GM23248 (cell line): ENCODE measurements around the gene ATP5F1E. TPM values are rescaled to one million over a fixed set of nuclear protein-coding genes. Genes with fewer than 3 reads are reported as not detected.

ENCODE experiments used
- DNase-seq: peaks from one replicate; pipeline ENCODE4 v3.0.0-alpha.2; 2015
- H2AFZ ChIP-seq: fragments of 200-600 bp; sonication (generic); 2 replicates; pipeline ENCODE4 v1.6.1; 2016; ENCODE audit warnings: antibody characterized with exemption
- H3F3A ChIP-seq: fragments of 200-600 bp; sonication (generic); 2 replicates; pipeline ENCODE4 v1.6.1; 2016; ENCODE audit warnings: mild to moderate bottlenecking, antibody characterized with exemption, mixed run types; ENCODE audit not compliant: insufficient read depth
- H3K27ac ChIP-seq: fragments of 200-600 bp; sonication (generic); 2 replicates; pipeline ENCODE4 v1.5.1; 2016; ENCODE audit warnings: mild to moderate bottlenecking
- H3K27me3 ChIP-seq: fragments of 200-600 bp; sonication (generic); replicated peaks from 2 replicates; pipeline ENCODE4 v1.6.1; 2016; ENCODE audit warnings: mild to moderate bottlenecking; ENCODE audit not compliant: insufficient read depth
- H3K36me3 ChIP-seq: fragments of 200-600 bp; sonication (generic); 2 replicates; pipeline ENCODE4 v1.6.1; 2016; ENCODE audit warnings: low read depth, mild to moderate bottlenecking
- H3K4me1 ChIP-seq: fragments of 200-600 bp; sonication (generic); 2 replicates; pipeline ENCODE4 v1.6.1; 2016; ENCODE audit warnings: mild to moderate bottlenecking; ENCODE audit not compliant: insufficient read depth
- H3K4me2 ChIP-seq: fragments of 200-600 bp; sonication (generic); one replicate; pipeline ENCODE4 v1.6.1; 2016; ENCODE audit warnings: mild to moderate bottlenecking; ENCODE audit not compliant: unreplicated experiment
- H3K4me3 ChIP-seq: fragments of 200-600 bp; sonication (generic); 2 replicates; pipeline ENCODE4 v1.5.1; 2016; ENCODE audit warnings: mild to moderate bottlenecking
- H3K79me2 ChIP-seq: fragments of 200-600 bp; sonication (generic); 2 replicates; pipeline ENCODE4 v1.6.1; 2016; ENCODE audit warnings: mild to moderate bottlenecking; ENCODE audit not compliant: insufficient read depth
- H3K9ac ChIP-seq: fragments of 200-600 bp; sonication (generic); 2 replicates; pipeline ENCODE4 v1.6.1; 2016; ENCODE audit warnings: mild to moderate bottlenecking
- H3K9me2 ChIP-seq: fragments of 200-600 bp; sonication (generic); 2 replicates; pipeline ENCODE4 v1.6.1; 2016; ENCODE audit warnings: mixed run types, mild to moderate bottlenecking, moderate library complexity; ENCODE audit not compliant: insufficient read depth
- H3K9me3 ChIP-seq: fragments of 200-600 bp; sonication (generic); one replicate; pipeline ENCODE4 v1.6.1; 2017; ENCODE audit warnings: low read depth
- H4K20me1 ChIP-seq: fragments of 200-600 bp; sonication (generic); 2 replicates; pipeline ENCODE4 v1.6.0; 2016; ENCODE audit not compliant: insufficient read depth
- EZH2 ChIP-seq: fragments of 200-600 bp; sonication (generic); IDR thresholded peaks from 2 replicates; pipeline ENCODE4 v1.6.1; 2018; ENCODE audit warnings: antibody characterized with exemption, mild to moderate bottlenecking; ENCODE audit not compliant: insufficient read depth, poor library complexity, severe bottlenecking
- EZH2phosphoT487 ChIP-seq: fragments of 200-600 bp; sonication (generic); IDR thresholded peaks from 2 replicates; pipeline ENCODE4 v1.6.1; 2018; ENCODE audit warnings: antibody characterized with exemption, moderate library complexity, mild to moderate bottlenecking, low read depth; ENCODE audit not compliant: insufficient read depth
- WGBS, 2 experiments: methylation state at CpG; one replicate each; pipeline ENCODE4 v1.1.6; 2015 to 2017; ENCODE audit warnings: low lambda C conversion rate in 2 of 2, low coverage in 1 of 2; ENCODE audit errors: missing lambda C conversion rate in 2 of 2; 5-methylcytosine and 5-hydroxymethylcytosine counted together
- in situ Hi-C: fragments of 300-500 bp; cut with MboI; formaldehyde crosslinking; loops from 2 replicates; pipeline ENCODE4 v1.15.0; 2020
- polyA plus RNA-seq: library from polyadenylated mRNA; unstranded; fragments of >200 nt; fragmentation: Nextera tagmentation; extraction: Ambion mirVana; gene quantifications from 2 replicates; pipeline ENCODE4 v1.2.1, GENCODE V29; 2016
- total RNA-seq: library from RNA; depleted of rRNA; stranded (reverse); fragments of >200 nt; shearing (Covaris generic); gene quantifications from 2 replicates; pipeline ENCODE4 v1.2.3, GENCODE V29; 2014

Gene ATP5F1E
- total and polyA plus RNA-seq, 2 experiments from 2014 or later: 20.0 to 245 TPM

DNA sequence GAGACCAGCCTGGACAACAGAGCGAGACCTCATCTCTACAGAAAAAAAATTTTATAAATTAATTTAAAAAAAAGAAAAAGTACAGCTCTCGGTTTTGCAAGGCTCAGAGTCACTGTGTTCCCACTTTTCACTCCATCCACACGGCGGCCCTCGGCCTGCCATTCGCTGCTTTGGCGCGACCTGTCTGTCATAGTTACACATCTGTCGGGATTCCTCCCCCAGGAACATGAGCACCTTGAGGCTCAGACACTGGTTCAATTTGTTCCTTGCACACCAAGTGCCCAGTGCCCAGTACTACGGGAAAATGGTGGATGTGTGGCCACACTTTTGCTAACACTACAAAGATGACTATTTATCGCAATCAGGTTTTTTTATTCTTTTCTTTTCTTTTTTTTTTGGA lies 33.5 kb downstream of the ATP5F1E start:
- no peaks in the 10 kb centered on the region for H3K9me3 ChIP-seq
- no peak overlapping the region for H2AFZ ChIP-seq
- H3K4me3 ChIP-seq: no peak overlapping the region
- no peak overlapping the region for H3K9ac ChIP-seq
- no peaks in the 10 kb centered on the region for H3K4me1 ChIP-seq
- DNase-seq: no peak
- H3F3A ChIP-seq: peaks cover 18% of the 10 kb centered on the region
- H3K4me2 ChIP-seq: no peak overlapping the region
- no peaks in the 10 kb centered on the region for H3K9me2 ChIP-seq
- in situ Hi-C loops: no loop called here
- no peaks in the 10 kb centered on the region for H3K27me3 ChIP-seq
- H3K27ac ChIP-seq: no peak overlapping the region
- no peak for TF ChIP-seq EZH2
- no peak for TF ChIP-seq EZH2phosphoT487
- peaks cover 12% of the 10 kb centered on the region for H3K79me2 ChIP-seq
- H4K20me1 ChIP-seq: no peaks in the 10 kb centered on the region
- WGBS, 2 experiments: 80% methylated on average over 10 to 11 of the region's 11 CpGs
- peaks cover 28% of the 10 kb centered on the region; the same call in 1 of the 2 replicates for H3K36me3 ChIP-seq

DNA sequence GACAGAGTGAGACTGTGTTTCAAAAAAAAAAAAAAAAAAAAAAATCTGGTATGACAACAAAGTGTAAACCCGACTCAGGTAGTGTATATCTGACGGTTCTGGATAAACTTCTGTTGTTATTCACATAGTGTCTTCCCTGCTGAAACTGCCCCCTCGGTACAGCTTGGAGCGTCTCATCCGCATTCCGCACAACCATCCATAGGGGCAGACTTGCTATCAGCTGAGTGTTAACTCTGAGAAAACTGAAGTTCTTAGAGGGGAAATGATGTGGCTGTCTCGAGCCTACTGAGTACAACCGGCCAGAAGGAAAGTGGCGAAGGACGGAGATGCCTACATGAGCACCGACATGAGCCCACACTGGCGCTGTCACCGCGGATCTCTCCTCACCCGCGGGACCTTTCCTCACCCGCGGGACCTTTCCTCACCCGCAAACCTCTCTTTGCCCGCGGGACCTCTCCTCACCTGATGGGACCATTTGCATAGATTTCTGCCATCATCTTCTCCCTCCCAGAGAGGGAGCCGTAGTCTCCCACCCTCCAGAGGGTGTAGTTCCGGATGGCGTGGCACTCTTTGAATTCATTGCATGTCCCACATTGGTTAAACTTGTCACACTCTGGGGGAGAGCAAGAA lies 34.9 kb downstream of the ATP5F1E start:
- Histone ChIP-seq H3K27me3 (no peaks in the 10 kb centered on the region), H3K9me2 (no peaks in the 10 kb centered on the region), H3K4me3 (no peak overlapping the region), H2AFZ (no peak overlapping the region), H3K4me1 (no peaks in the 10 kb centered on the region), H3K79me2 (no peaks in the 10 kb centered on the region; the same call in 1 of the 2 replicates), H3F3A (peaks cover 20% of the 10 kb centered on the region), H4K20me1 (no peaks in the 10 kb centered on the region), H3K4me2 (no peak overlapping the region), H3K9me3 (no peaks in the 10 kb centered on the region), H3K36me3 (peaks cover 33% of the 10 kb centered on the region; the same call in 1 of the 2 replicates), H3K9ac (no peak overlapping the region), H3K27ac (no peak overlapping the region)
- WGBS, 2 experiments: 94 to 96% methylated on average over 24 of the region's 24 CpGs
- TF ChIP-seq EZH2 (no peak), EZH2phosphoT487 (no peak)
- no peak for DNase-seq
- in situ Hi-C loops: no loop called here

- Histone ChIP-seq H3K9ac (no peak overlapping the region), H3K4me2 (no peak overlapping the region), H3K4me1 (no peaks in the 10 kb centered on the region), H3K27ac (no peak overlapping the region), H2AFZ (no peak overlapping the region), H3K9me2 (no peaks in the 10 kb centered on the region), H3F3A (peaks cover 30% of the 10 kb centered on the region), H3K4me3 (no peak overlapping the region), H3K9me3 (no peaks in the 10 kb centered on the region), H3K36me3 (peaks cover 43% of the 10 kb centered on the region; the same call in 1 of the 2 replicates), H4K20me1 (no peaks in the 10 kb centered on the region), H3K27me3 (no peaks in the 10 kb centered on the region), H3K79me2 (no peaks in the 10 kb centered on the region; the same call in 1 of the 2 replicates)
- in situ Hi-C loops: no loop called here
- 88 to 91% methylated on average over 12 of the region's 12 CpGs for WGBS, 2 experiments
- DNase-seq: no peak
- TF ChIP-seq EZH2phosphoT487: no peak
- no peak for TF ChIP-seq EZH2
These were observed 35.9 kb downstream of the ATP5F1E start for GRCh38 chr20:58996226-58996611.

GRCh38 chr20:58995461-58996225 lies 36.5 kb downstream of the ATP5F1E start:
- peaks cover 35% of the 10 kb centered on the region for H3F3A ChIP-seq
- peaks cover 49% of the 10 kb centered on the region; the same call in 1 of the 2 replicates for H3K36me3 ChIP-seq
- no peak overlapping the region for H3K27ac ChIP-seq
- no peak overlapping the region for H3K4me2 ChIP-seq
- H2AFZ ChIP-seq: no peak overlapping the region
- in situ Hi-C loops: no loop called here
- H3K9ac ChIP-seq: no peak overlapping the region
- TF ChIP-seq EZH2phosphoT487: no peak
- TF ChIP-seq EZH2: no peak
- no peaks in the 10 kb centered on the region for H3K9me2 ChIP-seq
- no peak for DNase-seq
- H3K4me1 ChIP-seq: no peaks in the 10 kb centered on the region
- no peaks in the 10 kb centered on the region for H3K27me3 ChIP-seq
- H4K20me1 ChIP-seq: no peaks in the 10 kb centered on the region
- H3K4me3 ChIP-seq: no peak overlapping the region
- no peaks in the 10 kb centered on the region for H3K9me3 ChIP-seq
- H3K79me2 ChIP-seq: no peaks in the 10 kb centered on the region; the same call in 1 of the 2 replicates
- 85 to 86% methylated on average over 18 of the region's 18 CpGs for WGBS, 2 experiments
